Measurements from ENCODE around the gene PARK7.
A peak's percentile ranks its signal among the peaks of the same experiment; 100 is the strongest.

The PARK7 gene

DNA sequence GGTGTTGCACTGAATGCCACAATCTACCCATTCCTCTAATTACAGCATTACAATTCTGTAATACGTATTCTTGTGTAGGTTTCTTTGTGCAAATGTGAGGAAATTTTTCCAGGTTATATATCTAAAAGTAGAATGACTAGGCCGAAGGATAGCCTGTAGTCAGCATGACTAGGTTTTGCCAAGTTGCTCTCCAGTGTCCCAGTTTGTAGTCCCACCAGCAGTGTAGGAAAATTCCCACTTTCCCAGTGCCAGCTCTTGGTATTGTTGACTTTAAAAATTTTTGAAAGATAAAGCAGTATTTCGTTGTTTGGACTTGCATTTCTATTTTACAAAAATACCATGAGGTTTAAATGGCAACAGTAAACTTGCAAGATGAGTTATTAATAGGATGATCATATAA is 3.0 kb downstream of the PARK7 start:
- no peak overlapping the region for H3K27ac ChIP-seq
- POLR2A ChIA-PET (ENCODE audit: low non-redundant PET), result no interaction called here
- TF ChIP-seq, protein P1, sequence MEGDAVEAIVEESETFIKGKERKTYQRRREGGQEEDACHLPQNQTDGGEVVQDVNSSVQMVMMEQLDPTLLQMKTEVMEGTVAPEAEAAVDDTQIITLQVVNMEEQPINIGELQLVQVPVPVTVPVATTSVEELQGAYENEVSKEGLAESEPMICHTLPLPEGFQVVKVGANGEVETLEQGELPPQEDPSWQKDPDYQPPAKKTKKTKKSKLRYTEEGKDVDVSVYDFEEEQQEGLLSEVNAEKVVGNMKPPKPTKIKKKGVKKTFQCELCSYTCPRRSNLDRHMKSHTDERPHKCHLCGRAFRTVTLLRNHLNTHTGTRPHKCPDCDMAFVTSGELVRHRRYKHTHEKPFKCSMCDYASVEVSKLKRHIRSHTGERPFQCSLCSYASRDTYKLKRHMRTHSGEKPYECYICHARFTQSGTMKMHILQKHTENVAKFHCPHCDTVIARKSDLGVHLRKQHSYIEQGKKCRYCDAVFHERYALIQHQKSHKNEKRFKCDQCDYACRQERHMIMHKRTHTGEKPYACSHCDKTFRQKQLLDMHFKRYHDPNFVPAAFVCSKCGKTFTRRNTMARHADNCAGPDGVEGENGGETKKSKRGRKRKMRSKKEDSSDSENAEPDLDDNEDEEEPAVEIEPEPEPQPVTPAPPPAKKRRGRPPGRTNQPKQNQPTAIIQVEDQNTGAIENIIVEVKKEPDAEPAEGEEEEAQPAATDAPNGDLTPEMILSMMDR (conservative IDR thresholded peaks at IDR 0.05; ENCODE audit: low read depth), result no peak
- CTCF ChIA-PET, result no interaction called here
- DNase-seq (ENCODE audit: low spot score), result no peak

DNA sequence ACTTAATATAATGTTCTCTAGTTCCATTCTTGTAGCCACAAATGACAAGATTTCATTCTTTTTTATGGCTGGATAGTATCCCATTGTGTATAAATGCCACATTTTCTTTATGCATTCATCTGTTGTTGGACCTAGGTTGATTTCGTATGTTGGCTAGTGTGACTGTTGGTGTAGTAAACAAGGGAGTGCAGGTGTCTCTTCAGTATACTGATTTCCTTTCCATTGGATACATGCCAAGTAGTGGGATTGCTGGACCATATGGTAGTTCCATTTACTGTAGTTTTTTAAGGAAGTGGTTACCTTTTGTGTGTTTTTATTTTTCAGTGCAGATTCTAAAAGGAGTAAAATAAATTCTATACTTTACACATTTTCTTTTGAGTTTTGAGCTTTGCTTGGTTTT is 5.7 kb downstream of the PARK7 start:
- POLR2A ChIA-PET (ENCODE audit: low non-redundant PET), result no interaction called here
- TF ChIP-seq, protein P1 (conservative IDR thresholded peaks at IDR 0.05; ENCODE audit: low read depth), result no peak
- DNase-seq (ENCODE audit: low spot score), result no peak
- H3K27ac ChIP-seq, result no peak overlapping the region
- CTCF ChIA-PET, result interaction anchor here (0.6 to 0.9 kb wide), 2 partner anchors 8 to 1720 kb away, joined by 3 to 5 read pairs; no protein-coding TSS in a partner anchor

DNA sequence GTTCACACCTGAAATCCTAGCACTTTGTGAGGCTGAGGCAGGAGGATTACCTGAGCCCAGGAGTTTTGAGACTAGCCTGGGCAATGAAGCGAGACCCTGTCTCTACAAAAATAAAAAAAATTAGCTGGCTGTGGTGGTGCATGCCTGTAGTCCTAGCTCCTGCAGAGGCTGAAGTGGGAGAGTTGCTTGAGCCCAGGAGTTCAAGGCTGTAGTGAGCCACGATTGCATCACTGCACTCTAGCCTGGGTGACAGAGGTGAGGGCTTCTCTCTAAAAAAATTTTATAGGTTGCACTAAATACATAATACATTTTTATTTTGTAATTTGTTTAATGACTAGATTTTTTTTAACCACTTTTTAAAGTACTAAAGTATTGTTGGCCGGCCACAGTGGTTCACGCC is 6.1 kb downstream of the PARK7 start:
- DNase-seq (ENCODE audit: low spot score), result no peak
- H3K27ac ChIP-seq, result no peak overlapping the region
- ChIA-PET CTCF (interaction anchor here (0.6 kb wide), 2 partner anchors 1478 to 1720 kb away, joined by 3 read pairs; no protein-coding TSS in a partner anchor), POLR2A (ENCODE audit: low non-redundant PET) (no interaction called here)
- TF ChIP-seq, protein P1 (conservative IDR thresholded peaks at IDR 0.05; ENCODE audit: low read depth), result no peak

DNA sequence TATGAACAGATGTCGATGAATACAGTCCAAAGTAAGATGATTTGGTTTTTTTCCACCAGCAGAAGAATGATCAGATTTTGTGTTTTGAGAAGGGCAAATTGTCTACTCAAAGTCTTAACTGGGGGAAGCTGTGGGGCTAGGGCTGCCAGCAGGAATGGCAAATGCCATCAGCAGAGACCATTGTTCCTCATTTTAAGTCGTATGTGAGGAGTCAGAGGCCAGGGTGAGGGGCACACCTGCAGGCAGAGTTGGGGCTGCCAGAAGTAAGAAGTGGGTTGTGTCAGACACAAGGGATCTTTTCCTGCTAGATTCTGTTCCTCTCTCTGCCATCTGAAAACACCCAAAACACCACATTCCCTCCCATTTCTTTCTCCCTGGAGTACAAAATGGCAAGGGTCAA is 8.7 kb downstream of the PARK7 start:
- H3K27ac ChIP-seq, result 0 out of 2 replicates have a peak overlapping the region, but pooled peaks have one; percentile 16
- DNase-seq (ENCODE audit: low spot score), result no peak
- TF ChIP-seq, protein P1 (conservative IDR thresholded peaks at IDR 0.05; ENCODE audit: low read depth), result no peak
- POLR2A ChIA-PET (ENCODE audit: low non-redundant PET), result no interaction called here
- CTCF ChIA-PET, result interaction anchor here (0.6 kb wide), 1 partner anchor 756 kb away, joined by 3 read pairs; no protein-coding TSS in a partner anchor

DNA sequence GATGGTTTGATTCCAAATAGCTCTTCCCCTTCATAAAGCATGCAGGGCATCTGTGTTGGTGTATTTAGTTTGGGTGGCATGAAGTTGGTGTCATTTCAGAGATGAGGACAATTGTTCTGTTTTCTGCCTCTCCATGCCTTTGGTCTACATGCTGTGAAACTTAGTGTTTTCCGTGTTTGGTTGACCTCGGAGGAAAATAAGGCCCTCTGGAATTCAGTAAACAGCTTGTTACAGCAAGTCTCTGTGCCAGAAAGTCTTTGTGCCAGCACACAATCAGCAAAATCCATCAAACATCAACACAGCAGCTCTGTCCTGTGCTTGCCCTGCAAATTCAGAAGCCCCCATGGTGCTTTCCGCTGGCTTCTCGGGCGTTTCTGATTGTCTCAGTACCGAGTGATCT is 9.5 kb downstream of the PARK7 start:
- no peak overlapping the region; the same call in 1 of the 2 replicates for H3K27ac ChIP-seq
- POLR2A ChIA-PET (ENCODE audit: low non-redundant PET), result no interaction called here
- TF ChIP-seq, protein P1 (conservative IDR thresholded peaks at IDR 0.05; ENCODE audit: low read depth), result no peak
- CTCF ChIA-PET, result no interaction called here
- no peak for DNase-seq (ENCODE audit: low spot score)

DNA sequence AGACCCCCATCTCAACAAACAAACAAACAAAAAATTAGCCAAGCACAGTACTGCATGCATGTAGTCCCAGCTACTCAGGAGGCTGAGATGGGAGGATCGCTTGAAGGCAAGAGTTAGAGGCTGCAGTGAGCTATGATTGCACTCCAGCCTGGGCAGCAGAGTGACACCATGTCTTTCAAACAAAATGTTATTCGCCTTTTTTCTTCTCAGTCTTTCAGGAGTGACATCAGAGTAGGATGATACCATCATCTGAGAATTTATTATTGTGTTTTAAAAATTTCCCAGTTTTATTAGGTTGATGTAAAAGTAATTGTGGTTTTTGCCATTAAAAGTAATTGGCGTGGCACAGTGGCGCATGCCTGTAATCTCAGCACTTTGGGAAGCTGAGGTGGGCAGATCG is 10.8 kb downstream of the PARK7 start:
- ChIA-PET CTCF (no interaction called here), POLR2A (ENCODE audit: low non-redundant PET) (no interaction called here)
- TF ChIP-seq, protein P1 (conservative IDR thresholded peaks at IDR 0.05; ENCODE audit: low read depth), result no peak
- H3K27ac ChIP-seq, result peak overlapping the region; percentile 57
- DNase-seq (ENCODE audit: low spot score), result no peak

DNA sequence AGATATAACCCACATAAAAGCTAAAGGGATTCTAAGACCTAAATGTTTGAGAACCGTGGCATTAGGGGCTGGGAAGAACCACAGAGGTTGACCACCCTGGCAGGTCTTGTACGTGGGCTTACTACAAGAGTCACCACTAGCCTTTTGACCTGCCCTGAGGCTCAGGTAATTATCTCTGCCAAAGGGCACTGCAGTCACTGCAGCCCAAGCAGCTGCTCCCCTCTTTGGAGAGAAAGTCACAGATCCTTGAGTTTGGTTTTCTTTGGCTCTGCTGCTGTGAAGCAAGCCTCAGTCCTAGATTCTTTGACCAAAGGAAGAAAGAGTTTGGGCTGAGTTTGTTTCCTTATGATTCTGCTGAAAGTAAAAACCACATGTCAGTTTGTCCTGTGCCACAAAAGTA is 11.6 kb downstream of the PARK7 start:
- no peak for DNase-seq (ENCODE audit: low spot score)
- TF ChIP-seq, protein P1 (conservative IDR thresholded peaks at IDR 0.05; ENCODE audit: low read depth), result no peak
- ChIA-PET POLR2A (ENCODE audit: low non-redundant PET) (no interaction called here), CTCF (no interaction called here)
- H3K27ac ChIP-seq, result peak overlapping the region; percentile 57

Data from RWPE1 (cell line).